H1 (cell line): ENCODE data around the gene CIAO3. TPM values are rescaled to one million over a fixed set of nuclear protein-coding genes. Genes with fewer than 3 reads are reported as not detected.

ENCODE experiments used
- CTCF ChIA-PET: fragments of 300-600 bp; sonication (Branson Sonifier 250); formaldehyde crosslinking; loops from one replicate; lab custom pipeline; 2021; ENCODE audit not compliant: partially characterized antibody; lab: Charles Lee
- POLR2A ChIA-PET: fragments of 300-600 bp; sonication (Branson Sonifier 250); formaldehyde crosslinking; loops from one replicate; lab custom pipeline; 2021; ENCODE audit warnings: inconsistent platforms; ENCODE audit not compliant: partially characterized antibody; lab: Charles Lee
- DNase-seq, 2 experiments: peaks; one replicate each; pipeline versions ENCODE4 v3.0.0 to v3.0.0-alpha.2; 2010 to 2022; ENCODE audit warnings: low spot score in 2 of 2, low read depth in 1 of 2, mixed read lengths in 1 of 2
- FAIRE-seq: peaks from 2 replicates; lab custom pipeline; 2011; peaks lifted over from hg19 to GRCh38; lab: Jason Lieb, UNC
- H2AFZ ChIP-seq: 2 replicates; pipeline ENCODE4 v1.8.1; 2012; ENCODE audit warnings: low read length, inconsistent platforms
- H2AK5ac ChIP-seq: 2 replicates; pipeline ENCODE4 v1.6.1; 2013; ENCODE audit warnings: low read depth, low read length
- H2BK120ac ChIP-seq: replicated peaks from 2 replicates; pipeline ENCODE3; 2013; ENCODE audit warnings: low read depth, low read length, inconsistent platforms
- H2BK12ac ChIP-seq: 2 replicates; pipeline ENCODE4 v1.6.1; 2013; ENCODE audit warnings: low read depth, low read length
- H2BK15ac ChIP-seq: 2 replicates; pipeline ENCODE4 v1.6.1; 2013; ENCODE audit warnings: low read length
- H2BK20ac ChIP-seq: 2 replicates; pipeline ENCODE4 v1.6.1; 2013; ENCODE audit warnings: low read length
- H2BK5ac ChIP-seq: 2 replicates; pipeline ENCODE4 v1.6.1; 2013; ENCODE audit warnings: low read depth, low read length
- H3K14ac ChIP-seq: 2 replicates; pipeline ENCODE4 v1.6.1; 2013; ENCODE audit warnings: inconsistent platforms; ENCODE audit not compliant: insufficient read length
- H3K18ac ChIP-seq: 2 replicates; pipeline ENCODE4 v1.6.1; 2013; ENCODE audit warnings: low read length; ENCODE audit errors: extremely low read depth
- H3K23ac ChIP-seq: 2 replicates; pipeline ENCODE4 v1.6.1; 2013; ENCODE audit warnings: inconsistent platforms; ENCODE audit not compliant: insufficient read length
- H3K23me2 ChIP-seq: 2 replicates; pipeline ENCODE4 v1.6.1; 2013; ENCODE audit warnings: low read depth, low read length
- H3K27ac ChIP-seq: 2 replicates; pipeline ENCODE4 v1.6.1; 2011; ENCODE audit warnings: low read depth, low read length, inconsistent platforms
- H3K27me3 ChIP-seq, 4 experiments: replicated peaks in 1 of 4; 1 replicate in 1 of 4; 2 replicates in 3 of 4; pipeline versions ENCODE4 v1.6.1 to v1.8.1; 2011 to 2013; ENCODE audit warnings: low read length in 3 of 4, mild to moderate bottlenecking in 3 of 4, inconsistent platforms in 2 of 4, mixed read lengths in 2 of 4, moderate library complexity in 1 of 4; ENCODE audit not compliant: control insufficient read depth in 3 of 4, insufficient read depth in 3 of 4; ENCODE audit errors: extremely low read depth in 1 of 4
- H3K36me3 ChIP-seq, 4 experiments: 2 replicates each; pipeline versions ENCODE4 v1.6.1 to v1.8.1; 2011 to 2013; ENCODE audit warnings: mild to moderate bottlenecking in 4 of 4, low read length in 3 of 4, moderate library complexity in 2 of 4, control low read depth in 1 of 4, inconsistent platforms in 1 of 4; ENCODE audit not compliant: insufficient read depth in 4 of 4, control insufficient read depth in 2 of 4
- H3K4ac ChIP-seq: replicated peaks from 2 replicates; pipeline ENCODE3; 2013; ENCODE audit warnings: low read length, low read depth, mixed read lengths, inconsistent platforms; ENCODE audit not compliant: insufficient read length
- H3K4me1 ChIP-seq, 4 experiments: replicated peaks in 1 of 4; 1 replicate in 1 of 4; 2 replicates in 3 of 4; pipeline versions ENCODE4 v1.6.1 to v1.8.1; 2011 to 2013; ENCODE audit warnings: low read length in 3 of 4, inconsistent platforms in 2 of 4, mixed read lengths in 1 of 4; ENCODE audit not compliant: insufficient read depth in 4 of 4, control insufficient read depth in 3 of 4
- H3K4me2 ChIP-seq, 2 experiments: 2 replicates each; pipeline versions ENCODE4 v1.6.1 to v1.8.1; 2011 to 2013; ENCODE audit warnings: low read depth in 2 of 2, low read length in 2 of 2, control low read depth in 1 of 2, inconsistent platforms in 1 of 2, mild to moderate bottlenecking in 1 of 2; ENCODE audit not compliant: insufficient read depth in 1 of 2
- H3K4me3 ChIP-seq, 4 experiments: fragments of 200-600, 300-600 bp in 1 of 4; sonication (generic), shearing (Covaris generic), sonication (Bioruptor Twin) in 1 of 4; 2 replicates each; pipeline versions ENCODE4 v1.5.1 to v1.8.1; 2011 to 2016; ENCODE audit warnings: low read length in 4 of 4, low read depth in 3 of 4, control low read depth in 2 of 4, inconsistent platforms in 2 of 4, mild to moderate bottlenecking in 2 of 4, mixed read lengths in 1 of 4, moderate library complexity in 1 of 4; ENCODE audit not compliant: insufficient read depth in 2 of 4; ENCODE audit errors: extremely low read depth in 1 of 4
- H3K56ac ChIP-seq: replicated peaks from 2 replicates; pipeline ENCODE3; 2013; ENCODE audit warnings: low read depth, mild to moderate bottlenecking, mixed read lengths, low read length, inconsistent platforms; ENCODE audit not compliant: insufficient read length
- H3K79me1 ChIP-seq: 2 replicates; pipeline ENCODE4 v1.6.1; 2013; ENCODE audit warnings: low read depth, low read length, control low read depth
- H3K79me2 ChIP-seq, 2 experiments: 2 replicates each; pipeline versions ENCODE4 v1.6.1 to v1.8.1; 2012 to 2013; ENCODE audit warnings: low read length in 2 of 2, mild to moderate bottlenecking in 2 of 2, inconsistent platforms in 1 of 2; ENCODE audit not compliant: insufficient read depth in 2 of 2, control insufficient read depth in 1 of 2
- H3K9ac ChIP-seq, 4 experiments: replicated peaks in 1 of 4; 1 replicate in 1 of 4; 2 replicates in 3 of 4; pipeline versions ENCODE4 v1.6.1 to v1.8.1; 2011 to 2013; ENCODE audit warnings: low read depth in 3 of 4, low read length in 3 of 4, control low read depth in 2 of 4, mild to moderate bottlenecking in 2 of 4, moderate library complexity in 2 of 4, inconsistent platforms in 1 of 4; ENCODE audit errors: extremely low read depth in 1 of 4
- H3K9me3 ChIP-seq, 2 experiments: 2 replicates each; pipeline versions ENCODE4 v1.6.1 to v1.8.1; 2012 to 2013; ENCODE audit warnings: mild to moderate bottlenecking in 2 of 2, moderate library complexity in 2 of 2, control low read depth in 1 of 2, inconsistent platforms in 1 of 2, low read depth in 1 of 2, low read length in 1 of 2, mixed read lengths in 1 of 2; ENCODE audit not compliant: insufficient read depth in 2 of 2
- H4K20me1 ChIP-seq, 2 experiments: replicated peaks in 1 of 2; 2 replicates each; pipeline versions ENCODE3 to v1.8.1; 2011 to 2013; ENCODE audit warnings: inconsistent platforms in 2 of 2, low read length in 2 of 2, mild to moderate bottlenecking in 1 of 2; ENCODE audit not compliant: insufficient read depth in 2 of 2, control insufficient read depth in 1 of 2
- H4K5ac ChIP-seq: 2 replicates; pipeline ENCODE4 v1.6.1; 2013; ENCODE audit warnings: low read length, low read depth, mixed read lengths, inconsistent platforms; ENCODE audit not compliant: insufficient read length
- H4K8ac ChIP-seq: 2 replicates; pipeline ENCODE4 v1.8.0; 2013; ENCODE audit warnings: mild to moderate bottlenecking, moderate library complexity, low read length, inconsistent platforms; ENCODE audit not compliant: insufficient read depth; ENCODE audit errors: extremely low read depth
- H4K91ac ChIP-seq: replicated peaks from 2 replicates; pipeline ENCODE3; 2013; ENCODE audit warnings: low read length, mixed read lengths, inconsistent platforms; ENCODE audit not compliant: insufficient read length
- CTCF ChIP-seq, 3 experiments: IDR thresholded peaks; 1 replicate in 2 of 3; 2 replicates in 1 of 3; pipeline versions ENCODE4 v1.5.1 to v1.6.1; 2011; ENCODE audit warnings: low read length in 3 of 3, mild to moderate bottlenecking in 3 of 3, inconsistent platforms in 2 of 3, low read depth in 1 of 3, moderate library complexity in 1 of 3; ENCODE audit not compliant: insufficient read depth in 1 of 3; ENCODE audit errors: control extremely low read depth in 1 of 3
- E2F6 ChIP-seq: IDR thresholded peaks from 2 replicates; pipeline ENCODE4 v1.6.1; 2012; ENCODE audit warnings: inconsistent platforms
- HDAC2 ChIP-seq, 2 experiments: fragments of 300-600 bp in 1 of 2; sonication (generic) in 1 of 2; IDR thresholded peaks; 2 replicates each; pipeline ENCODE4 v1.6.1; 2011 to 2012; ENCODE audit warnings: low read depth in 2 of 2, low read length in 2 of 2, mild to moderate bottlenecking in 2 of 2, moderate library complexity in 2 of 2, borderline replicate concordance in 1 of 2, inconsistent platforms in 1 of 2
- MAFK ChIP-seq: IDR thresholded peaks from 2 replicates; pipeline ENCODE4 v1.6.1; 2012; ENCODE audit warnings: low read depth, mild to moderate bottlenecking, improper control_type of control experiment, low read length
- RAD21 ChIP-seq, 2 experiments: IDR thresholded peaks in 1 of 2; conservative IDR thresholded peaks in 1 of 2; 2 replicates each; pipeline ENCODE4 v1.6.1; 2011; ENCODE audit warnings: low read depth in 2 of 2, low read length in 2 of 2, improper control_type of control experiment in 1 of 2, inconsistent platforms in 1 of 2, mild to moderate bottlenecking in 1 of 2, moderate library complexity in 1 of 2
- SUZ12 ChIP-seq: fragments of 200-600 bp; sonication (generic); IDR thresholded peaks from 2 replicates; pipeline ENCODE4 v1.6.1; 2012; ENCODE audit warnings: mild to moderate bottlenecking, inconsistent platforms, low read length, moderate library complexity, mixed read lengths
- WGBS, 2 experiments: shearing (Covaris generic) in 1 of 2; methylation state at CpG; one replicate each; pipeline versions ENCODE4 v1.1.6 to v1.1.7; 2013 to 2015; ENCODE audit warnings: low lambda C conversion rate in 2 of 2, mixed read lengths in 2 of 2, inconsistent platforms in 1 of 2, low coverage in 1 of 2, missing lambda C conversion rate in 1 of 2; ENCODE audit not compliant: insufficient replicate concordance in 2 of 2, insufficient coverage in 1 of 2, insufficient read length in 1 of 2; ENCODE audit errors: extremely low coverage in 1 of 2, missing lambda C conversion rate in 1 of 2; 5-methylcytosine and 5-hydroxymethylcytosine counted together
- polyA plus RNA-seq, 7 experiments: library from polyadenylated mRNA; depleted of rRNA in 3 of 7; stranded (reverse) in 5 of 7; unstranded in 2 of 7; fragments of >200 nt in 5 of 7; fragments of 200-250 nt in 2 of 7; gene quantifications; 1 replicate in 5 of 7; 2 replicates in 1 of 7; 4 replicates in 1 of 7; pipeline versions ENCODE4 v1.2.1 to v1.2.3, GENCODE V29; 2011 to 2013; ENCODE audit warnings: missing spikeins in 2 of 7, mixed read lengths in 2 of 7
- total RNA-seq: library from RNA; stranded (reverse); fragmentation: NEBNext Ultra II Directional; extraction: Animal tissue kit (Norgen Biotek cat#: 25700); gene quantifications from 2 replicates; pipeline ENCODE4 v1.2.1, GENCODE V29; 2021

CIAO3 gene
- total and polyA plus RNA-seq, 2 of the 8 experiments (the other 6 are each of a cell fraction or from before 2014, with no cell fraction given): 20.0 to 20.4 TPM

- H2BK20ac ChIP-seq: no peak overlapping the region
- H3K36me3 ChIP-seq: no peaks in the 10 kb centered on the region
- H3K4me1 ChIP-seq: peaks cover 0 to 29% (median 19%) of the 10 kb centered on the region in 4 experiments; a peak in 5 of 7 replicates
- no peak overlapping the region; the same call in 1 of the 2 replicates for H2BK5ac ChIP-seq
- no peak overlapping the region for H2BK120ac ChIP-seq
- ChIA-PET POLR2A (interaction anchor here (0.9 to 23.0 kb wide), 20 partner anchors 1 to 345 kb away, joined by 3 to 353 read pairs (median 5); partner anchors contain the start of genes ANTKMT, CCDC78, CHTF18 and CIAO3), CTCF (interaction anchor here (0.6 to 33.4 kb wide), 19 partner anchors 8 to 616 kb away, joined by 3 to 977 read pairs (median 4); partner anchors contain the start of genes ANTKMT, CCDC78, CHTF18 and CIAO3)
- no peak overlapping the region for H3K4ac ChIP-seq
- H3K79me2 ChIP-seq: no peaks in the 10 kb centered on the region
- peak overlapping the region; percentile 73; the same call in 1 of the 2 replicates for H4K8ac ChIP-seq
- peak overlapping the region; percentile 48 for H3K18ac ChIP-seq
- H3K23me2 ChIP-seq: peaks cover 17% of the 10 kb centered on the region; the same call in 1 of the 2 replicates
- H3K9ac ChIP-seq: peak overlapping the region in 1 of 4 experiments; percentile 54; a peak in 2 of 7 replicates
- no peak overlapping the region for H4K5ac ChIP-seq
- peaks cover 4 to 13% of the 10 kb centered on the region in 2 experiments for H4K20me1 ChIP-seq
- no peak overlapping the region for H3K56ac ChIP-seq
- DNase-seq (no peak), FAIRE-seq (no peak)
- H2AK5ac ChIP-seq: no peak overlapping the region
- WGBS, 2 experiments: 4% methylated on average over 38 of the region's 74 CpGs; no CpG with 5 or more reads in 1 of the 2 experiments
- no peak overlapping the region for H3K27ac ChIP-seq
- H3K4me2 ChIP-seq: peak overlapping the region; percentile 53 to 83
- no peaks in the 10 kb centered on the region for H3K79me1 ChIP-seq
- no peak overlapping the region for H4K91ac ChIP-seq
- H3K9me3 ChIP-seq: no peaks in the 10 kb centered on the region
- peaks cover 0 to 44% (median 26%) of the 10 kb centered on the region in 4 experiments; a peak in 6 of 7 replicates for H3K27me3 ChIP-seq
- peak overlapping the region; percentile 41 to 74 (median 44); a peak in 7 of 8 replicates for H3K4me3 ChIP-seq
- no peak overlapping the region for H3K14ac ChIP-seq
- H2AFZ ChIP-seq: no peak overlapping the region
- no peak overlapping the region for H2BK12ac ChIP-seq
- no peak overlapping the region for H2BK15ac ChIP-seq
- no peak overlapping the region for H3K23ac ChIP-seq
- TF ChIP-seq SUZ12: 0 out of 2 replicates have a peak, but pooled peaks have one; percentile 43
- peak in 1 of 2 experiments; percentile 39; a peak in 2 of 4 replicates for TF ChIP-seq RAD21 (IDR thresholded peaks at IDR 0.05 in 1 of 2, conservative IDR thresholded peaks at IDR 0.05 in 1 of 2; ENCODE audit: low read depth in 2 of 2, low read length in 2 of 2)
- TF ChIP-seq CTCF (IDR thresholded peaks at IDR 0.05; ENCODE audit: control extremely low read depth in 1 of 3, insufficient read depth in 1 of 3, low read depth in 1 of 3, low read length in 3 of 3): peak in 2 of 3 experiments; percentile 22 to 53; a peak in 3 of 4 replicates
- TF ChIP-seq MAFK: no peak
- TF ChIP-seq E2F6: peak; percentile 27; the same call in 1 of the 2 replicates
- TF ChIP-seq HDAC2 (IDR thresholded peaks at IDR 0.05; ENCODE audit: borderline replicate concordance in 1 of 2, low read depth in 2 of 2, low read length in 2 of 2): no peak
Measured at GRCh38 chr16:715477-716199, 25.2 kb downstream of the CIAO3 start.
